ENCODE measurements around the gene SRSF1. TPM values are rescaled to one million over a fixed set of nuclear protein-coding genes. Genes with fewer than 3 reads are reported as not detected.

SRSF1 gene
- total RNA-seq, 1 experiment from 2014 or later: 381 TPM

DNA sequence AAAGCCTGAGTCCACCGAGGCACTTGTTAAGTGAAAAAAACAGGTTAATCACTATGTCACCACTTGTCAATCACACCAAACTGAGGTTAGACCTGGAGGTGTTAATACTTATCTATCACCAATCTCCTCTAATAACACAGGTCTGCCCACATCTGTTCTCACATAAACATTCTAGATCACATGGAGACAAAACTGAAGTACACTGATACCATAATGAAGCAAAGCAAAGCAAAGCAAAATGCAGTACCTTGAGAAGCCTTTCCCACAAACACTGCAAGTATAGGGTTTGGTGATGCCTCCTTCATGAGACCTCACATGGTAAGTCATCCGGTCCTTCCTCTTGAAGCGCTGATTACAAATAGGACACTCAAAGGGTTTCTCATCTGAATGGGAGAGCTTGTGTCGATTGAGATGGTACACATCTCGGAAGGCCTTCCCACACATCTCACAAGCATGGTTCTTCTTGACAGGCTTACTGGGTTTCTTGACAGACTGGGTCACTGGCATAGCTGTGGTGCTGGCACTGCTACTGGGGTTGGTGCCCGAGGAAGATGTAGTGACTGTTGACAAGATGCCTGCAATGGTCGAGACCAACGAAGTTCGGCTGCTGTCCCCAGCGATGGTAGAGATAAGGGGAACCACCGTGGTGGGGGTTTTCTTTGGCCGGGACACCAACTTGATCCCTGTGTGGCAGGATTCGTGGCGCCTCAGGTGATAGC is 24.4 kb downstream of the SRSF1 start:
- intact Hi-C loops (cut with micrococcal nuclease): no loop called here
- Mint-ChIP-seq H3K4me1 (ENCODE audit: insufficient read depth, unreplicated experiment) (peaks cover 39% of the 10 kb centered on the region), H3K27me3 (ENCODE audit: insufficient read depth, unreplicated experiment) (no peaks in the 10 kb centered on the region), H3K9me3 (ENCODE audit: unreplicated experiment) (no peaks in the 10 kb centered on the region), H3K27ac (ENCODE audit: low read depth, unreplicated experiment) (no peak overlapping the region), H3K36me3 (ENCODE audit: insufficient read depth, unreplicated experiment) (peaks cover 67% of the 10 kb centered on the region), H3K4me3 (ENCODE audit: unreplicated experiment) (peak overlapping the region; percentile 19)
- CTCF ChIA-PET: interaction anchor here (0.6 to 1.9 kb wide), 9 partner anchors 14 to 149 kb away, joined by 3 to 7 read pairs (median 3); no protein-coding TSS in a partner anchor
- TF ChIP-seq, protein P1, sequence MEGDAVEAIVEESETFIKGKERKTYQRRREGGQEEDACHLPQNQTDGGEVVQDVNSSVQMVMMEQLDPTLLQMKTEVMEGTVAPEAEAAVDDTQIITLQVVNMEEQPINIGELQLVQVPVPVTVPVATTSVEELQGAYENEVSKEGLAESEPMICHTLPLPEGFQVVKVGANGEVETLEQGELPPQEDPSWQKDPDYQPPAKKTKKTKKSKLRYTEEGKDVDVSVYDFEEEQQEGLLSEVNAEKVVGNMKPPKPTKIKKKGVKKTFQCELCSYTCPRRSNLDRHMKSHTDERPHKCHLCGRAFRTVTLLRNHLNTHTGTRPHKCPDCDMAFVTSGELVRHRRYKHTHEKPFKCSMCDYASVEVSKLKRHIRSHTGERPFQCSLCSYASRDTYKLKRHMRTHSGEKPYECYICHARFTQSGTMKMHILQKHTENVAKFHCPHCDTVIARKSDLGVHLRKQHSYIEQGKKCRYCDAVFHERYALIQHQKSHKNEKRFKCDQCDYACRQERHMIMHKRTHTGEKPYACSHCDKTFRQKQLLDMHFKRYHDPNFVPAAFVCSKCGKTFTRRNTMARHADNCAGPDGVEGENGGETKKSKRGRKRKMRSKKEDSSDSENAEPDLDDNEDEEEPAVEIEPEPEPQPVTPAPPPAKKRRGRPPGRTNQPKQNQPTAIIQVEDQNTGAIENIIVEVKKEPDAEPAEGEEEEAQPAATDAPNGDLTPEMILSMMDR (IDR thresholded peaks at IDR 0.05; ENCODE audit: unreplicated experiment): no peak
- no TSS peak for BruUV-seq (replicated peaks)
- no peak for DNase-seq (ENCODE audit: unreplicated experiment)
- POLR2A ChIA-PET: interaction anchor here (1.0 to 1.5 kb wide), 5 partner anchors 10 to 142 kb away, joined by 3 to 4 read pairs (median 3); no protein-coding TSS in a partner anchor

DNA sequence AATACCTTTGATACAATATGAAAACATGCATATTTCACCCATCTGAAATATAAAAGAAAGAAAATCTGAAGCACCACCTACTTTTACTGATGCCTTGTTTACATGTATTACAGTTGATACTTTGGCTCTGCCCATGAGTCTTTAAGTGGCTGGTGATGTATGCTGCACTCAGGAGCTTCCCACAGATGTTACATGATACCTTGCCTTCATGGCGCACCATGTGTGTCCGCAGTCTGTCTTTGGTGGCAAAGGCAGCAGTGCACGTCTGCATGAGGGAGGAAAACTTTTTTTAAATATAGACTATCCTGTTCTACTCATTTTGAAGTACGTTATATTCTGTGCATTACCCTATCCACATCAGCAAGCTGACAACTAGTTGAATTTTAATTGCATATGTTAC is 26.5 kb downstream of the SRSF1 start:
- peaks cover 87% of the 10 kb centered on the region for H3K36me3 Mint-ChIP-seq (ENCODE audit: insufficient read depth, unreplicated experiment)
- ChIA-PET POLR2A (interaction anchor here (0.6 to 1.6 kb wide), 5 partner anchors 8 to 101 kb away, joined by 3 to 4 read pairs (median 3); no protein-coding TSS in a partner anchor), CTCF (interaction anchor here (1.0 to 1.6 kb wide), 3 partner anchors 25 to 109 kb away, joined by 3 to 5 read pairs (median 4); partner anchors contain the start of gene CUEDC1)
- TF ChIP-seq, protein P1 (IDR thresholded peaks at IDR 0.05; ENCODE audit: unreplicated experiment): no peak
- H3K27me3 Mint-ChIP-seq (ENCODE audit: insufficient read depth, unreplicated experiment): no peaks in the 10 kb centered on the region
- H3K4me1 Mint-ChIP-seq (ENCODE audit: insufficient read depth, unreplicated experiment): peaks cover 39% of the 10 kb centered on the region
- peak overlapping the region; percentile 48 for H3K27ac Mint-ChIP-seq (ENCODE audit: low read depth, unreplicated experiment)
- intact Hi-C loops (cut with micrococcal nuclease): no loop called here
- H3K4me3 Mint-ChIP-seq (ENCODE audit: unreplicated experiment): no peak overlapping the region
- DNase-seq (ENCODE audit: unreplicated experiment): no peak
- BruUV-seq (replicated peaks): no TSS peak
- no peaks in the 10 kb centered on the region for H3K9me3 Mint-ChIP-seq (ENCODE audit: unreplicated experiment)

DNA sequence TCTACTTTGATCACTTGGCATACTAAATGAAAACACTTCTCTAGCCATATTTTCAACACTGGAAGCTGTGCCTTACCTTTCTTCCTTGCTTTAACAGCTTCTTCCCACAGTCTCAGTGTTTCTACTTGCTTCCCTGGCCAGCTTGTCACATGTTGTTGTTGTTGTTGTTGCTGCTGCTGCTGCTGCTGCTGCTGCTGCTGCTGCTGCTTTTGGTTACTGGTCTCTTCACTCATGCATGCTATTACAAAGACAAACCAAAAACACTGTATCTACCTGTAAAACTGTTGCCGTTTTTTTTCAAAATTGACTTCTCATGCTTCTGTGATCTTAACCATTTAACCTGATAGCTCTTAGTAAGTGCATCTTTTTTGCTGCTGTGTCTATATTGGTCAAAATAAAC is 28.0 kb downstream of the SRSF1 start:
- Mint-ChIP-seq H3K36me3 (ENCODE audit: insufficient read depth, unreplicated experiment) (peaks cover 93% of the 10 kb centered on the region), H3K27me3 (ENCODE audit: insufficient read depth, unreplicated experiment) (no peaks in the 10 kb centered on the region), H3K9me3 (ENCODE audit: unreplicated experiment) (no peaks in the 10 kb centered on the region), H3K4me1 (ENCODE audit: insufficient read depth, unreplicated experiment) (peaks cover 31% of the 10 kb centered on the region), H3K27ac (ENCODE audit: low read depth, unreplicated experiment) (no peak overlapping the region), H3K4me3 (ENCODE audit: unreplicated experiment) (no peak overlapping the region)
- DNase-seq (ENCODE audit: unreplicated experiment): no peak
- no TSS peak for BruUV-seq (replicated peaks)
- CTCF ChIA-PET: interaction anchor here (0.6 kb wide), 2 partner anchors 25 to 146 kb away, joined by 3 read pairs; no protein-coding TSS in a partner anchor
- POLR2A ChIA-PET: interaction anchor here (1.1 kb wide), 1 partner anchor 11 kb away, joined by 3 read pairs; no protein-coding TSS in a partner anchor
- intact Hi-C loops (cut with micrococcal nuclease): no loop called here
- TF ChIP-seq, protein P1 (IDR thresholded peaks at IDR 0.05; ENCODE audit: unreplicated experiment): no peak

DNA sequence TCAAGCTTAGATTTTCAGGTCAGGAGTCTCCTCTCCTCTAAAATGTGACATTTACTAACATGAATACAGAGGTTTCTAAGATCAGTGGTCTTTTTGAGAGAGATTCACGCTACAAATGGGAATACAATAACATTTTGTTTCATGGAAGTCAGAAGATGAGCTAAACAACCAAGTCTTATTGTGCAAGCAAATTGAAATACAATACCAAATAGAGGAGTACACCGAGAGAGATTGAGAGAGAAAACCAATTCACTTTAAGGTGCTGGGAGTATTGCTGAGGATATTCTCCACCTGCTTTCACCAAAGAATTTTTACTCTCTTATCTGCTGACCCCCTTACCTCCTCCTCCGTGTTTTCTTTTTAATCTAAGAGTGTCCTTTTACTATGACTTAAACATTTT is 30.5 kb downstream of the SRSF1 start:
- BruUV-seq (replicated peaks): no TSS peak
- POLR2A ChIA-PET: interaction anchor here (0.7 to 1.2 kb wide), 3 partner anchors 8 to 101 kb away, joined by 3 to 4 read pairs (median 3); no protein-coding TSS in a partner anchor
- no peak overlapping the region for H3K4me3 Mint-ChIP-seq (ENCODE audit: unreplicated experiment)
- intact Hi-C loops (cut with micrococcal nuclease): no loop called here
- H3K36me3 Mint-ChIP-seq (ENCODE audit: insufficient read depth, unreplicated experiment): peaks cover 86% of the 10 kb centered on the region
- no peaks in the 10 kb centered on the region for H3K27me3 Mint-ChIP-seq (ENCODE audit: insufficient read depth, unreplicated experiment)
- no peak overlapping the region for H3K27ac Mint-ChIP-seq (ENCODE audit: low read depth, unreplicated experiment)
- peaks cover 13% of the 10 kb centered on the region for H3K4me1 Mint-ChIP-seq (ENCODE audit: insufficient read depth, unreplicated experiment)
- TF ChIP-seq, protein P1 (IDR thresholded peaks at IDR 0.05; ENCODE audit: unreplicated experiment): no peak
- no peaks in the 10 kb centered on the region for H3K9me3 Mint-ChIP-seq (ENCODE audit: unreplicated experiment)
- CTCF ChIA-PET: interaction anchor here (0.6 to 2.2 kb wide), 5 partner anchors 16 to 117 kb away, joined by 3 to 13 read pairs (median 5); no protein-coding TSS in a partner anchor
- no peak for DNase-seq (ENCODE audit: unreplicated experiment)
